Measurements from ENCODE around the gene RASGRF1. TPM values are rescaled to one million over a fixed set of nuclear protein-coding genes. Genes with fewer than 3 reads are reported as not detected.

The RASGRF1 gene
- total and polyA plus RNA-seq, 7 donors, result 0.14 to 1.2 (median 0.58) TPM; not detected in 1

DNA sequence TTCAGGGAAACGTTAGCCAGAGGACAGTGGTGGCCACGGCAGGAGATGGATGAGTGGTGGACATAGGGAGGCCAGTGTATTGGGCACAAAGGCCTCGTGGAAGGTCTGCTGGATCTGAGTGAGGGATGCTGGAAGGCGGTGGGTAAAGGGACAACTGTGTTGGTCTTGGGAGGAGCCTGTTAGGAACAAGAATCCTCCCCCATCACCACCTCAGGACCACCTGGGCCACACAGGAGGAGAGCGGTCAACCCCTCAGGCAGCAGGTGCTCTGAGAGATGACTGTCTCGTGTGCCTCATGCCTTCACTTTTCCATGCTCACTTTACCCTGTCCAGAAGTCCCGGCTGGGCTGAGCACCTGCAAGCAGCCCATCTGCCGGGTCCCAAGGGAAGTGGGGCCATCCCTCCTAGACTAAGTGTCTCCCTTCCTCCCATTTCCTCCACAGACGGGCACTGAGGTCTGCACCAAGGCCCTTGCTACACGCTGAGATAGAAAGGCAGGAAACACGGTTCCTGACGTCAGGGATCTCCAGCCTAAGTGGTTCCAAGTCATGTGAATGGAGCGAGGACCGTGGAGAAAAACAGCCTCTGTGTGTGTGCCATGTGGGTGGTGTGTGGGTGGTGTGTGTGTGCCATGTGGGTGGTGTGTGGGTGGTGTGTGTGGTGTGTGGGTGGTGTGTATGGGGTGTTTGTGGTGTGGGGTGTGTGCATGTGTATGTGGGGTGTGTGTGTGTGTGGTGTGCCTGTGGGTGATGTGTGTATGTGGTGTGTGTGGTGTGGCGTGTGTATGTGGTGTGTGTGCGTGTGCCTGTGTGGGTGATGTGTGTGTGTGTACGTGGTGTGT, 97.9 kb downstream of the RASGRF1 start:
- Histone ChIP-seq H3K27ac (no peak overlapping the region), H3K9me3 (no peaks in the 10 kb centered on the region), H3K4me1 (peaks cover 0 to 43% (median 33%) of the 10 kb centered on the region in 4 donors), H3K4me3 (no peak overlapping the region), H3K36me3 (no peaks in the 10 kb centered on the region), H3K27me3 (no peaks in the 10 kb centered on the region)
- intact Hi-C loops (cut with DNase I), result loop anchor here (5.0 kb wide), 1 partner anchor 45 kb away; the partner anchor contains the start of gene CTSH
- TF ChIP-seq, protein P1, sequence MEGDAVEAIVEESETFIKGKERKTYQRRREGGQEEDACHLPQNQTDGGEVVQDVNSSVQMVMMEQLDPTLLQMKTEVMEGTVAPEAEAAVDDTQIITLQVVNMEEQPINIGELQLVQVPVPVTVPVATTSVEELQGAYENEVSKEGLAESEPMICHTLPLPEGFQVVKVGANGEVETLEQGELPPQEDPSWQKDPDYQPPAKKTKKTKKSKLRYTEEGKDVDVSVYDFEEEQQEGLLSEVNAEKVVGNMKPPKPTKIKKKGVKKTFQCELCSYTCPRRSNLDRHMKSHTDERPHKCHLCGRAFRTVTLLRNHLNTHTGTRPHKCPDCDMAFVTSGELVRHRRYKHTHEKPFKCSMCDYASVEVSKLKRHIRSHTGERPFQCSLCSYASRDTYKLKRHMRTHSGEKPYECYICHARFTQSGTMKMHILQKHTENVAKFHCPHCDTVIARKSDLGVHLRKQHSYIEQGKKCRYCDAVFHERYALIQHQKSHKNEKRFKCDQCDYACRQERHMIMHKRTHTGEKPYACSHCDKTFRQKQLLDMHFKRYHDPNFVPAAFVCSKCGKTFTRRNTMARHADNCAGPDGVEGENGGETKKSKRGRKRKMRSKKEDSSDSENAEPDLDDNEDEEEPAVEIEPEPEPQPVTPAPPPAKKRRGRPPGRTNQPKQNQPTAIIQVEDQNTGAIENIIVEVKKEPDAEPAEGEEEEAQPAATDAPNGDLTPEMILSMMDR (IDR thresholded peaks at IDR 0.05), result no peak
- TF ChIP-seq POLR2AphosphoS5 (IDR thresholded peaks at IDR 0.05), result no peak
- no peak for TF ChIP-seq POLR2A (IDR thresholded peaks at IDR 0.05)
- no peak for TF ChIP-seq EP300 (IDR thresholded peaks at IDR 0.05)
- no peak for DNase-seq
- 83% methylated on average over 17 of the region's 17 CpGs for WGBS, 2 donors

DNA sequence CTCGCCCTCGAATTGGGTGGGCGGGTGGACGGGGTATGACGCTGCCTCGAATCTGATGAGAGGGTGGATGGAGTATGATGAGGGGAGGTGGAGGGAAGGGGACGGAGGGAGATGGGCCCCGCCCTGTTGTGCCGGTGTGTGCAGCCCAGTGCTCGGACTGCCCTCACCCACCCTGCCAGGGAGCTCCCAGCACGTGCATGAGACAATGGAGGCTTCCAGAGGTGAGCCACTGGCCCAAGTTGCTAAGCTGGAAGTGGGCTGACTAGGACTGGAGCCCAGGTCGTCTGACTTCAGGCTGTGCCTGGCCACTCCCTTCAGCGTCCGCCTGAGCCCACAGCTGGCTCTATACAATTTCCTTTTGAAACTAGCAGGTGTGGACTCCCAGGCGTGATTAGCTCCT, 98.7 kb downstream of the RASGRF1 start:
- peak overlapping the region in 2 of 4 donors; percentile 79 to 81 for H3K27ac ChIP-seq
- intact Hi-C loops (cut with DNase I), result loop anchor here (5.0 kb wide), 1 partner anchor 45 kb away; the partner anchor contains the start of gene CTSH
- TF ChIP-seq POLR2AphosphoS5 (IDR thresholded peaks at IDR 0.05) (no peak), EP300 (IDR thresholded peaks at IDR 0.05) (no peak), POLR2A (IDR thresholded peaks at IDR 0.05) (no peak)
- TF ChIP-seq, protein P1 (IDR thresholded peaks at IDR 0.05), result no peak

DNA sequence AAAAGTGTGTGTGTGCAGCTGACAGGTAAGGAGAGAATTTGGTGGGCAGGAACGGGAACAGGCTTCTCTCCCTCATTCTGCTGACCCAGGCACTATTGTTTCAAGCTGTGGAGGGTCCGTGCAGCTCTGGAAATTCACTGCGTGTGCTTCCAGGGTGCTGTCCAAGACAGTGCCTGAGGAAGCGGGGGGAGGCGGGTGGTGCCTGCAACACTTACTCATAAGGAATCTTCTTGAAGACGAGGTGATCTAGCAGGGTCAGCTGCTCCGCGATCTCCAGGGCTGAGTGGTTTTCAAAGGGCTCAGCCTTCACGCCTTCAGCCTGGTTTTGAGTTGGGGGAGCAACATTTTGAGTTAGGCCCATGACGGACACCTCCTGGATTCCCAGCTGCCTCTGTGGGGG, 99.1 kb downstream of the RASGRF1 start:
- Histone ChIP-seq H3K27ac (peak overlapping the region in 2 of 4 donors; percentile 79 to 81), H3K36me3 (no peaks in the 10 kb centered on the region), H3K27me3 (no peaks in the 10 kb centered on the region), H3K9me3 (no peaks in the 10 kb centered on the region), H3K4me1 (peaks cover 0 to 43% (median 33%) of the 10 kb centered on the region in 4 donors), H3K4me3 (no peak overlapping the region)
- no peak for DNase-seq
- TF ChIP-seq POLR2A (IDR thresholded peaks at IDR 0.05), result no peak
- TF ChIP-seq, protein P1 (IDR thresholded peaks at IDR 0.05), result no peak
- no peak for TF ChIP-seq POLR2AphosphoS5 (IDR thresholded peaks at IDR 0.05)
- TF ChIP-seq EP300 (IDR thresholded peaks at IDR 0.05), result no peak
- intact Hi-C loops (cut with DNase I), result loop anchor here (5.0 kb wide), 1 partner anchor 44 kb away; the partner anchor contains the start of gene CTSH
- 88 to 91% methylated on average over 10 of the region's 10 CpGs for WGBS, 2 donors

More for the DNA sequence above, 98.7 kb downstream of the RASGRF1 start:
- whole genome bisulfite sequencing, 2 donors, result 67 to 83% methylated on average over 15 of the region's 15 CpGs
- Histone ChIP-seq H3K4me1 (peaks cover 0 to 43% (median 33%) of the 10 kb centered on the region in 4 donors), H3K4me3 (no peak overlapping the region), H3K36me3 (no peaks in the 10 kb centered on the region), H3K27me3 (no peaks in the 10 kb centered on the region), H3K9me3 (no peaks in the 10 kb centered on the region)
- DNase-seq, result no peak

DNA sequence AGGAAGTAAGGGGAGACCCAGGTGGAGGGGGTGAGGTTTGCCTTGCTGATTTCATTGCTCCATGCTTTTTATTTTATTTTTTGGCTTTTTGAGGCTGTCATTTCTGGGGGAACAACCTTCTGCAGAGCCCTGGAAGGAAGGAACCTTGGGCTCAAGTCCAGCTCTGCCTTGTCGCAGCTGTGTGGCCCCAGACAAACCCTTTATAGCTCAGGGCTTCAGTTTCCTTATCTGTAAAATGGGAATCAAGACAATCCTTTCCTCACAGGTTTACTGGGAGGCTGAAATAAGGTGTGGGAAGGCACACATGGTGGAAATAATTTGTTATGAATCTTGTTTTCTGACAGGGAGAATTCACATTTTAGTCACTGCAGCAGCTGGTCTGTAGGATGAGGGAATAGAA, 100.3 kb downstream of the RASGRF1 start:
- Histone ChIP-seq H3K4me3 (no peak overlapping the region), H3K27ac (peak overlapping the region in 3 of 4 donors; percentile 62 to 81 (median 79)), H3K4me1 (peaks cover 0 to 43% (median 33%) of the 10 kb centered on the region in 4 donors), H3K27me3 (no peaks in the 10 kb centered on the region), H3K36me3 (no peaks in the 10 kb centered on the region), H3K9me3 (no peaks in the 10 kb centered on the region)
- TF ChIP-seq POLR2AphosphoS5 (IDR thresholded peaks at IDR 0.05), result no peak
- TF ChIP-seq EP300 (IDR thresholded peaks at IDR 0.05), result no peak
- no peak for TF ChIP-seq POLR2A (IDR thresholded peaks at IDR 0.05)
- TF ChIP-seq, protein P1 (IDR thresholded peaks at IDR 0.05), result no peak
- WGBS, 2 donors, result 51 to 77% methylated on average over 1 of the region's 1 CpG
- no peak for DNase-seq
- intact Hi-C loops (cut with DNase I), result loop anchor here (5.0 kb wide), 1 partner anchor 43 kb away; the partner anchor contains the start of gene CTSH
